Activated CD8-positive, alpha-beta T cell treated with anti-CD3 and anti-CD28 coated beads for 36 hours (primary cell): ENCODE data around the gene TEX53. TPM values are rescaled to one million over a fixed set of nuclear protein-coding genes. Genes with fewer than 3 reads are reported as not detected.
A peak's percentile ranks its signal among the peaks of the same experiment; 100 is the strongest.

ENCODE experiments used
- ATAC-seq: fragments of 200-7000 bp; cut with Tn5 transposase; one replicate; pipeline ENCODE4 v1.10.0; 2021; ENCODE audit warnings: mild to moderate bottlenecking, moderate library complexity
- CTCF ChIA-PET: fragments of 350-600 bp; sonication (Branson Sonifier 250); formaldehyde crosslinking; loops from one replicate; lab custom pipeline; 2021; ENCODE audit warnings: antibody characterized with exemption; lab: Charles Lee
- POLR2A ChIA-PET: fragments of 350-600 bp; sonication (Branson Sonifier 250); formaldehyde crosslinking; loops from one replicate; lab custom pipeline; 2021; ENCODE audit warnings: antibody characterized with exemption; lab: Charles Lee
- DNase-seq: peaks from one replicate; pipeline ENCODE4 v3.0.0-alpha.2; 2020
- H3K27ac Mint-ChIP-seq: one replicate; pipeline ENCODE4 v1.8.0; 2021; ENCODE audit warnings: mild to moderate bottlenecking, mixed read lengths
- H3K27me3 Mint-ChIP-seq: one replicate; pipeline ENCODE4 v1.8.0; 2021; ENCODE audit warnings: mixed read lengths
- H3K36me3 Mint-ChIP-seq: one replicate; pipeline ENCODE4 v1.8.0; 2021; ENCODE audit warnings: low read depth, mixed read lengths
- H3K4me1 Mint-ChIP-seq: one replicate; pipeline ENCODE4 v1.8.0; 2021; ENCODE audit warnings: low read depth, mixed read lengths
- H3K4me3 Mint-ChIP-seq: one replicate; pipeline ENCODE4 v1.8.0; 2021; ENCODE audit warnings: mild to moderate bottlenecking, moderate library complexity, mixed read lengths
- H3K9me3 Mint-ChIP-seq: one replicate; pipeline ENCODE4 v1.8.0; 2021; ENCODE audit warnings: mixed read lengths
- CTCF ChIP-seq: fragments of 200-600 bp; IDR thresholded peaks from one replicate; pipeline ENCODE4 v1.8.0; 2022; ENCODE audit warnings: antibody characterized with exemption, mild to moderate bottlenecking
- intact Hi-C: fragments of 100-400 bp; cut with micrococcal nuclease; formaldehyde crosslinking; loops from one replicate; pipeline ENCODE4 v1.10.0; 2022
- total RNA-seq, 2 experiments: library from RNA; stranded (reverse); gene quantifications; one replicate each; pipeline ENCODE4 v1.2.3, GENCODE V29; 2021

Gene TEX53
- total RNA-seq, 2 experiments from 2014 or later: not detected

GRCh38 chr9:114678795-114679194 lies 21.2 kb upstream of the TEX53 start:
- ATAC-seq (no peak), DNase-seq (no peak)
- POLR2A ChIA-PET: no interaction called here
- Mint-ChIP-seq H3K4me3 (no peak overlapping the region), H3K9me3 (peaks cover 3% of the 10 kb centered on the region), H3K4me1 (peaks cover 65% of the 10 kb centered on the region), H3K36me3 (no peaks in the 10 kb centered on the region), H3K27ac (no peak overlapping the region), H3K27me3 (peaks cover 13% of the 10 kb centered on the region)
- no peak for TF ChIP-seq CTCF
- CTCF ChIA-PET: interaction anchor here (1.3 to 7.7 kb wide), 6 partner anchors 25 to 339 kb away, joined by 3 to 188 read pairs (median 64); no protein-coding TSS in a partner anchor
- intact Hi-C loops: loop anchor here (5.0 kb wide), 1 partner anchor 844 kb away; no protein-coding TSS in a partner anchor

GRCh38 chr9:114678130-114678529 lies 20.5 kb upstream of the TEX53 start:
- peaks cover 3% of the 10 kb centered on the region for H3K9me3 Mint-ChIP-seq
- DNase-seq: no peak
- CTCF ChIA-PET: interaction anchor here (1.3 to 7.7 kb wide), 7 partner anchors 25 to 340 kb away, joined by 3 to 188 read pairs (median 9); no protein-coding TSS in a partner anchor
- H3K36me3 Mint-ChIP-seq: no peaks in the 10 kb centered on the region
- H3K4me3 Mint-ChIP-seq: no peak overlapping the region
- peaks cover 62% of the 10 kb centered on the region for H3K4me1 Mint-ChIP-seq
- POLR2A ChIA-PET: no interaction called here
- no peak for ATAC-seq
- no peak for TF ChIP-seq CTCF
- H3K27ac Mint-ChIP-seq: no peak overlapping the region
- peaks cover 13% of the 10 kb centered on the region for H3K27me3 Mint-ChIP-seq
- intact Hi-C loops: loop anchor here (5.0 kb wide), 1 partner anchor 844 kb away; no protein-coding TSS in a partner anchor

- ChIA-PET CTCF (interaction anchor here (0.7 to 7.7 kb wide), 8 partner anchors 24 to 846 kb away, joined by 3 to 188 read pairs (median 8); no protein-coding TSS in a partner anchor), POLR2A (interaction anchor here (0.7 kb wide), 2 partner anchors 61 to 129 kb away, joined by 3 read pairs; no protein-coding TSS in a partner anchor)
- intact Hi-C loops: loop anchor here (5.0 kb wide), 1 partner anchor 845 kb away; no protein-coding TSS in a partner anchor
- peak; percentile 46 for DNase-seq
- Mint-ChIP-seq H3K4me3 (no peak overlapping the region), H3K27ac (no peak overlapping the region), H3K36me3 (no peaks in the 10 kb centered on the region), H3K27me3 (peaks cover 13% of the 10 kb centered on the region), H3K4me1 (peaks cover 57% of the 10 kb centered on the region), H3K9me3 (peaks cover 3% of the 10 kb centered on the region)
- TF ChIP-seq CTCF: no peak
- no peak for ATAC-seq
These were observed 19.8 kb upstream of the TEX53 start for GRCh38 chr9:114677418-114677817.

- peaks cover 3% of the 10 kb centered on the region for H3K9me3 Mint-ChIP-seq
- H3K36me3 Mint-ChIP-seq: no peaks in the 10 kb centered on the region
- intact Hi-C loops: loop anchor here (5.0 kb wide), 1 partner anchor 845 kb away; no protein-coding TSS in a partner anchor
- CTCF ChIA-PET: interaction anchor here (0.7 to 7.7 kb wide), 6 partner anchors 23 to 847 kb away, joined by 3 to 188 read pairs (median 8); no protein-coding TSS in a partner anchor
- H3K4me3 Mint-ChIP-seq: no peak overlapping the region
- H3K27ac Mint-ChIP-seq: no peak overlapping the region
- DNase-seq: no peak
- H3K27me3 Mint-ChIP-seq: peaks cover 13% of the 10 kb centered on the region
- POLR2A ChIA-PET: interaction anchor here (0.6 to 0.7 kb wide), 3 partner anchors 22 to 130 kb away, joined by 3 read pairs; no protein-coding TSS in a partner anchor
- TF ChIP-seq CTCF: no peak
- H3K4me1 Mint-ChIP-seq: peaks cover 56% of the 10 kb centered on the region
- ATAC-seq: no peak
These were observed 19.3 kb upstream of the TEX53 start for GRCh38 chr9:114676901-114677300.
